K562 (cell line): ENCODE measurements around the gene PRDM16.

ENCODE experiments used
- CCNT2 ChIP-seq: IDR thresholded peaks from 2 replicates; pipeline ENCODE4 v1.6.1; 2011; ENCODE audit warnings: borderline replicate concordance, low read depth, mild to moderate bottlenecking, moderate library complexity, mixed read lengths, low read length; ENCODE audit not compliant: insufficient read length; ENCODE audit errors: extremely low read depth
- GABPB2 ChIP-seq: fragments of 250-450 bp; sonication (Bioruptor Pico); conservative IDR thresholded peaks from 2 replicates; pipeline ENCODE4 v1.5.1; 2021; ENCODE audit warnings: mild to moderate bottlenecking
- PHF20 ChIP-seq: fragments of 450-650 bp; IDR thresholded peaks from 2 replicates; pipeline ENCODE4 v1.6.1; 2018; ENCODE audit not compliant: partially characterized antibody
- RAD21 ChIP-seq, 2 experiments: fragments of 250-450 bp in 1 of 2; fragments of 450-650 bp in 1 of 2; sonication (Bioruptor Pico) in 1 of 2; formaldehyde crosslinking in 1 of 2; IDR thresholded peaks in 1 of 2; conservative IDR thresholded peaks in 1 of 2; 2 replicates each; pipeline versions ENCODE4 v1.4.0 to v1.8.0; 2020 to 2022; ENCODE audit warnings: mild to moderate bottlenecking in 2 of 2, moderate library complexity in 1 of 2
- ZNF197 ChIP-seq: fragments of 200-800 bp; sonication (Bioruptor generic); IDR thresholded peaks from 2 replicates; pipeline ENCODE4 v1.6.1; 2016; ENCODE audit warnings: low read depth, missing genetic modification characterization, missing compliant biosample characterization
- TF ChIP-seq, protein P1 (sequence below): IDR thresholded peaks from 2 replicates; pipeline ENCODE4 v1.6.1; 2016; ENCODE audit warnings: missing genetic modification characterization, missing compliant biosample characterization
- TF ChIP-seq, protein P2 (sequence below), 3 experiments: IDR thresholded peaks in 2 of 3; conservative IDR thresholded peaks in 1 of 3; 2 replicates each; pipeline ENCODE4 v1.5.1; 2011 to 2012; ENCODE audit warnings: low read length in 3 of 3, mild to moderate bottlenecking in 3 of 3, control low read depth in 2 of 3, improper control_type of control experiment in 1 of 3, inconsistent platforms in 1 of 3, low read depth in 1 of 3, mixed read lengths in 1 of 3, moderate library complexity in 1 of 3; ENCODE audit not compliant: insufficient read depth in 2 of 3
- TF ChIP-seq, protein P3 (sequence below): IDR thresholded peaks from 2 replicates; pipeline ENCODE4 v1.6.1; 2012; ENCODE audit warnings: low read depth, low read length, improper control_type of control experiment, borderline replicate concordance
- TF ChIP-seq, protein P4 (sequence below): sonication (generic); formaldehyde crosslinking; IDR thresholded peaks from 2 replicates; pipeline ENCODE4 v1.9.0; 2022; ENCODE audit warnings: mild to moderate bottlenecking, missing genetic modification reagents

DNA sequence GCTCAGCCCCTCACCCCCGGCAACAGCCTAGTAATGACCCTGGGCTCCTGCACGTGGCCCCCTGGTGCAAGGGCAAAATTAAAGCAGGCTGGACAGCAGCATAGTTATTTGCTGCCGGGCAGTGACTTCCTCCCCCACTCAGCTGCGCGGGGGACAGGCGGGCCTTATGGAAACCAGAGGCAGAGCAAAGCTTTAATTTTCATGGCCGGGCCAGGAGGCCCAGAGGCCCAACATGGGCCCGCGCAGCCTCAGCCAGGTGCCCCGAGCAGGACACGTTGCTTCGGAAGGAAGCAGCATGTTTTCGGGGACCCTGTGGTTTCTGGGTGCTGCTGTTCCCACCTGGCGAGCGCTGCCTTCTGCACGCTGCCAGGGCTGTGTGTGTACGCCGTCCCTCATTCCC lies 295.5 kb downstream of the PRDM16 start:
- TF ChIP-seq, protein P1, sequence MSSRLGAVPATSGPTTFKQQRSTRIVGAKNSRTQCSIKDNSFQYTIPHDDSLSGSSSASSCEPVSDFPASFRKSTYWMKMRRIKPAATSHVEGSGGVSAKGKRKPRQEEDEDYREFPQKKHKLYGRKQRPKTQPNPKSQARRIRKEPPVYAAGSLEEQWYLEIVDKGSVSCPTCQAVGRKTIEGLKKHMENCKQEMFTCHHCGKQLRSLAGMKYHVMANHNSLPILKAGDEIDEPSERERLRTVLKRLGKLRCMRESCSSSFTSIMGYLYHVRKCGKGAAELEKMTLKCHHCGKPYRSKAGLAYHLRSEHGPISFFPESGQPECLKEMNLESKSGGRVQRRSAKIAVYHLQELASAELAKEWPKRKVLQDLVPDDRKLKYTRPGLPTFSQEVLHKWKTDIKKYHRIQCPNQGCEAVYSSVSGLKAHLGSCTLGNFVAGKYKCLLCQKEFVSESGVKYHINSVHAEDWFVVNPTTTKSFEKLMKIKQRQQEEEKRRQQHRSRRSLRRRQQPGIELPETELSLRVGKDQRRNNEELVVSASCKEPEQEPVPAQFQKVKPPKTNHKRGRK: no peak
- no peak for TF ChIP-seq CCNT2
- no peak for TF ChIP-seq PHF20
- TF ChIP-seq, protein P2, sequence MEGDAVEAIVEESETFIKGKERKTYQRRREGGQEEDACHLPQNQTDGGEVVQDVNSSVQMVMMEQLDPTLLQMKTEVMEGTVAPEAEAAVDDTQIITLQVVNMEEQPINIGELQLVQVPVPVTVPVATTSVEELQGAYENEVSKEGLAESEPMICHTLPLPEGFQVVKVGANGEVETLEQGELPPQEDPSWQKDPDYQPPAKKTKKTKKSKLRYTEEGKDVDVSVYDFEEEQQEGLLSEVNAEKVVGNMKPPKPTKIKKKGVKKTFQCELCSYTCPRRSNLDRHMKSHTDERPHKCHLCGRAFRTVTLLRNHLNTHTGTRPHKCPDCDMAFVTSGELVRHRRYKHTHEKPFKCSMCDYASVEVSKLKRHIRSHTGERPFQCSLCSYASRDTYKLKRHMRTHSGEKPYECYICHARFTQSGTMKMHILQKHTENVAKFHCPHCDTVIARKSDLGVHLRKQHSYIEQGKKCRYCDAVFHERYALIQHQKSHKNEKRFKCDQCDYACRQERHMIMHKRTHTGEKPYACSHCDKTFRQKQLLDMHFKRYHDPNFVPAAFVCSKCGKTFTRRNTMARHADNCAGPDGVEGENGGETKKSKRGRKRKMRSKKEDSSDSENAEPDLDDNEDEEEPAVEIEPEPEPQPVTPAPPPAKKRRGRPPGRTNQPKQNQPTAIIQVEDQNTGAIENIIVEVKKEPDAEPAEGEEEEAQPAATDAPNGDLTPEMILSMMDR (IDR thresholded peaks at IDR 0.05 in 2 of 3, conservative IDR thresholded peaks at IDR 0.05 in 1 of 3; ENCODE audit: insufficient read depth in 2 of 3, low read depth in 1 of 3, low read length in 3 of 3): no peak
- no peak for TF ChIP-seq GABPB2 (CRISPR knock-in tag)
- no peak for TF ChIP-seq ZNF197 (CRISPR knock-in tag)
- TF ChIP-seq, protein P3, sequence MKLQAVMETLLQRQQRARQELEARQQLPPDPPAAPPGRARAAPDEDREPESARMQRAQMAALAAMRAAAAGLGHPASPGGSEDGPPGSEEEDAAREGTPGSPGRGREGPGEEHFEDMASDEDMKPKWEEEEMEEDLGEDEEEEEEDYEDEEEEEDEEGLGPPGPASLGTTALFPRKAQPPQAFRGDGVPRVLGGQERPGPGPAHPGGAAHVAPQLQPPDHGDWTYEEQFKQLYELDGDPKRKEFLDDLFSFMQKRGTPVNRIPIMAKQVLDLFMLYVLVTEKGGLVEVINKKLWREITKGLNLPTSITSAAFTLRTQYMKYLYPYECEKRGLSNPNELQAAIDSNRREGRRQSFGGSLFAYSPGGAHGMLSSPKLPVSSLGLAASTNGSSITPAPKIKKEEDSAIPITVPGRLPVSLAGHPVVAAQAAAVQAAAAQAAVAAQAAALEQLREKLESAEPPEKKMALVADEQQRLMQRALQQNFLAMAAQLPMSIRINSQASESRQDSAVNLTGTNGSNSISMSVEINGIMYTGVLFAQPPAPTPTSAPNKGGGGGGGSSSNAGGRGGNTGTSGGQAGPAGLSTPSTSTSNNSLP: no peak
- TF ChIP-seq RAD21 (CRISPR knock-in tag; conservative IDR thresholded peaks at IDR 0.05 in 1 of 2, IDR thresholded peaks at IDR 0.05 in 1 of 2): no peak
- TF ChIP-seq, protein P4, sequence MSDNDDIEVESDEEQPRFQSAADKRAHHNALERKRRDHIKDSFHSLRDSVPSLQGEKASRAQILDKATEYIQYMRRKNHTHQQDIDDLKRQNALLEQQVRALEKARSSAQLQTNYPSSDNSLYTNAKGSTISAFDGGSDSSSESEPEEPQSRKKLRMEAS (CRISPR knock-in tag): no peak
